Lower lobe of right lung (tissue), 2 donors: ENCODE measurements around the gene FAM136A. TPM values are rescaled to one million over a fixed set of nuclear protein-coding genes. Genes with fewer than 3 reads are reported as not detected.
A peak's percentile ranks its signal among the peaks of the same experiment; 100 is the strongest.

Source experiments
- ATAC-seq, 2 donors: fragments of 200-7000 bp; cut with Tn5 transposase; one replicate each; pipeline ENCODE4 v1.9.1; 2020 to 2022; ENCODE audit warnings: mild to moderate bottlenecking in 2 of 2, moderate library complexity in 2 of 2
- DNase-seq: peaks from one replicate; pipeline ENCODE4 v3.0.0-alpha.2; 2020
- H3K27ac ChIP-seq: fragments of 200-600 bp; one replicate; pipeline ENCODE4 v1.8.0; 2022
- H3K27me3 ChIP-seq: fragments of 200-600 bp; one replicate; pipeline ENCODE4 v1.8.0; 2022; ENCODE audit warnings: low read depth
- H3K36me3 ChIP-seq: fragments of 200-600 bp; one replicate; pipeline ENCODE4 v1.8.0; 2022; ENCODE audit warnings: mild to moderate bottlenecking
- H3K4me1 ChIP-seq: fragments of 200-600 bp; one replicate; pipeline ENCODE4 v1.8.0; 2022
- H3K4me3 ChIP-seq: fragments of 200-600 bp; one replicate; pipeline ENCODE4 v1.8.0; 2022; ENCODE audit warnings: mild to moderate bottlenecking
- H3K9me3 ChIP-seq: fragments of 200-600 bp; one replicate; pipeline ENCODE4 v1.8.0; 2022
- CTCF ChIP-seq: fragments of 200-600 bp; IDR thresholded peaks from one replicate; pipeline ENCODE4 v1.8.0; 2022; ENCODE audit warnings: antibody characterized with exemption, mild to moderate bottlenecking
- intact Hi-C: fragments of 100-400 bp; cut with DNase I; formaldehyde crosslinking; loops from one replicate; pipeline ENCODE4 v1.11.0; 2022
- total RNA-seq: library from RNA; stranded (reverse); fragmentation: NEBNext Ultra II Directional; extraction: Animal tissue kit (Norgen Biotek cat#: 25700); gene quantifications from one replicate; pipeline ENCODE4 v1.2.1, GENCODE V29; 2021
- donor health status: DM: no; HTN: yes; CAD: no; lungs with severe emphysema.

FAM136A gene
- total RNA-seq, 1 donor from 2014 or later, result 19.5 TPM

GRCh38 chr2:70261501-70261900 is 40.4 kb downstream of the FAM136A start:
- no peaks in the 10 kb centered on the region for H3K9me3 ChIP-seq
- H3K4me1 ChIP-seq, result peaks cover 39% of the 10 kb centered on the region
- ATAC-seq (no peak), DNase-seq (no peak)
- H3K4me3 ChIP-seq, result no peak overlapping the region
- intact Hi-C loops, result no loop called here
- no peak overlapping the region for H3K27ac ChIP-seq
- TF ChIP-seq CTCF, result no peak
- H3K27me3 ChIP-seq, result no peaks in the 10 kb centered on the region
- H3K36me3 ChIP-seq, result peaks cover 57% of the 10 kb centered on the region

GRCh38 chr2:70258532-70258875 is 43.4 kb downstream of the FAM136A start:
- intact Hi-C loops, result no loop called here
- Histone ChIP-seq H3K9me3 (no peaks in the 10 kb centered on the region), H3K36me3 (peaks cover 34% of the 10 kb centered on the region), H3K27ac (peak overlapping the region; percentile 86), H3K27me3 (no peaks in the 10 kb centered on the region), H3K4me1 (peaks cover 39% of the 10 kb centered on the region), H3K4me3 (peak overlapping the region; percentile 93)
- DNase-seq, result no peak
- no peak for TF ChIP-seq CTCF
- ATAC-seq, result peak; percentile 59 to 61

GRCh38 chr2:70255637-70256314 is 46.1 kb downstream of the FAM136A start:
- no peak overlapping the region for H3K27ac ChIP-seq
- DNase-seq (no peak), ATAC-seq (no peak)
- no peaks in the 10 kb centered on the region for H3K27me3 ChIP-seq
- H3K9me3 ChIP-seq, result no peaks in the 10 kb centered on the region
- H3K36me3 ChIP-seq, result peaks cover 11% of the 10 kb centered on the region
- peaks cover 28% of the 10 kb centered on the region for H3K4me1 ChIP-seq
- H3K4me3 ChIP-seq, result no peak overlapping the region
- intact Hi-C loops, result no loop called here
- TF ChIP-seq CTCF, result no peak

- ATAC-seq, result no peak
- intact Hi-C loops, result no loop called here
- Histone ChIP-seq H3K4me1 (peaks cover 14% of the 10 kb centered on the region), H3K9me3 (no peaks in the 10 kb centered on the region), H3K4me3 (no peak overlapping the region), H3K36me3 (no peaks in the 10 kb centered on the region), H3K27ac (no peak overlapping the region), H3K27me3 (no peaks in the 10 kb centered on the region)
- no peak for DNase-seq
- TF ChIP-seq CTCF, result no peak
Measured at GRCh38 chr2:70250434-70250833, 51.4 kb downstream of the FAM136A start.

GRCh38 chr2:70248181-70248847 is 53.6 kb downstream of the FAM136A start, which contains the start of gene TIA1:
TIA1 (minus strand) TSS chr2:70248628; CDS start chr2:70248430, 198 bp downstream.
- no peaks in the 10 kb centered on the region for H3K36me3 ChIP-seq
- peak within 1 kb of the TSS; percentile 94 for H3K27ac ChIP-seq
- peaks cover 36% of the 10 kb centered on the region for H3K4me1 ChIP-seq
- no peaks in the 10 kb centered on the region for H3K9me3 ChIP-seq
- H3K27me3 ChIP-seq, result no peaks in the 10 kb centered on the region
- TF ChIP-seq CTCF, result no peak
- intact Hi-C loops, result no loop called here
- peak; percentile 99 for ATAC-seq
- DNase-seq, result peak; percentile 99
- peak within 1 kb of the TSS; percentile 78 for H3K4me3 ChIP-seq
